Measurements from ENCODE around the gene SDK1.

Gene SDK1

DNA sequence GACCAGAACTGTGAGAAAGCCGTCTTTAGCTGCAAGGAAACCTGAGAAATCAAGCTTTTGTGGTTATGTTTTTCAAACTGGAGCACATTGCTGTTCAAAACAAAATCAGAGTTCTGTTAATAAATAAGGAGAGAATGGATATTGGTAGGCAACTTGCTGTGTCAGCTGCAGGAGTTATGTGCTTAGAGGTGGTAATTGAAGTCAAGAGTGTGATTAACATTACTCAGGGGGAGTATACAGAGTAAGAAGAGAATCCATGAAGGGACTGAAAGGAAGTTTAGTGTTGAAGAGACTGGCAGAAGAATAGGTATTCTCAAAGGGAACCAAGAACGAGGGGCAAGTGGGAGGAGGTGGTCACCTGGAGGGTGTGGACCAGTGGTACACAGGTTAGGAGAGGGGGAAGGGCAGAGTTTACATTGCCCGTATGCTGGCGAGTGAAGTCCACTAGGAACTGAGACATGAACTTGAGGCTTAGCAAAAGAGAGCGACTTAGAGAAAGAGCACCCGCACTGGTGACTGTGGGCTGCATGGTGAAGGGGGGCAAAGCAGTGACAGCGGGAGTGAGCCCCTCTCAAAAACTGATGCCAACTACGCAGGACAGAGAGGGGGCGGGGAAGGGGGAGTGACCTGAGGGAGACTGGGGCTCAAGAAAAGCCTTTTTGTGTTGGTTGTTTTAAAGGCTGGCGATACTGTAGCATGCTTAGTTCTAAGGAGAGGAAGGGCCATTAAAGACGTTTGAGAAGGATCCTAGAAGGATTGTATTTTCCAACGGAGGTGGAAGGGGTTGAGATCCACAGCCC, 80.0 kb downstream of the SDK1 start:
- H3K4me3 ChIP-seq (ENCODE audit: low read depth, low read length): no peak overlapping the region
- H3K9me3 ChIP-seq (ENCODE audit: control insufficient read depth, insufficient read depth, low read depth, low read length): no peaks in the 10 kb centered on the region
- peaks cover 3% of the 10 kb centered on the region for H3K4me1 ChIP-seq (ENCODE audit: control insufficient read depth, insufficient read depth, low read length)
- no peak overlapping the region for H3K27ac ChIP-seq (ENCODE audit: extremely low read depth, low read depth, low read length)
- ChIA-PET CTCF (interaction anchor here (0.7 kb wide), 1 partner anchor 614 kb away, joined by 4 read pairs; no protein-coding TSS in a partner anchor), POLR2A (no interaction called here)
- H3K36me3 ChIP-seq (ENCODE audit: control insufficient read depth in 2 of 2, insufficient read depth in 1 of 2, low read length in 2 of 2): no peaks in the 10 kb centered on the region
- TF ChIP-seq, protein P1, sequence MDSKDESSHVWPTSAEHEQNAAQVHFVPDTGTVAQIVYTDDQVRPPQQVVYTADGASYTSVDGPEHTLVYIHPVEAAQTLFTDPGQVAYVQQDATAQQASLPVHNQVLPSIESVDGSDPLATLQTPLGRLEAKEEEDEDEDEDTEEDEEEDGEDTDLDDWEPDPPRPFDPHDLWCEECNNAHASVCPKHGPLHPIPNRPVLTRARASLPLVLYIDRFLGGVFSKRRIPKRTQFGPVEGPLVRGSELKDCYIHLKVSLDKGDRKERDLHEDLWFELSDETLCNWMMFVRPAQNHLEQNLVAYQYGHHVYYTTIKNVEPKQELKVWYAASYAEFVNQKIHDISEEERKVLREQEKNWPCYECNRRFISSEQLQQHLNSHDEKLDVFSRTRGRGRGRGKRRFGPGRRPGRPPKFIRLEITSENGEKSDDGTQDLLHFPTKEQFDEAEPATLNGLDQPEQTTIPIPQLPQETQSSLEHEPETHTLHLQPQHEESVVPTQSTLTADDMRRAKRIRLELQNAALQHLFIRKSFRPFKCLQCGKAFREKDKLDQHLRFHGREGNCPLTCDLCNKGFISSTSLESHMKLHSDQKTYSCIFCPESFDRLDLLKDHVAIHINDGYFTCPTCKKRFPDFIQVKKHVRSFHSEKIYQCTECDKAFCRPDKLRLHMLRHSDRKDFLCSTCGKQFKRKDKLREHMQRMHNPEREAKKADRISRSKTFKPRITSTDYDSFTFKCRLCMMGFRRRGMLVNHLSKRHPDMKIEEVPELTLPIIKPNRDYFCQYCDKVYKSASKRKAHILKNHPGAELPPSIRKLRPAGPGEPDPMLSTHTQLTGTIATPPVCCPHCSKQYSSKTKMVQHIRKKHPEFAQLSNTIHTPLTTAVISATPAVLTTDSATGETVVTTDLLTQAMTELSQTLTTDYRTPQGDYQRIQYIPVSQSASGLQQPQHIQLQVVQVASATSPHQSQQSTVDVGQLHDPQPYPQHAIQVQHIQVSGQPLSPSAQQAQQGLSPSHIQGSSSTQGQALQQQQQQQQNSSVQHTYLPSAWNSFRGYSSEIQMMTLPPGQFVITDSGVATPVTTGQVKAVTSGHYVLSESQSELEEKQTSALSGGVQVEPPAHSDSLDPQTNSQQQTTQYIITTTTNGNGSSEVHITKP (tag by site-specific recombination; IDR thresholded peaks at IDR 0.05): no peak
- TF ChIP-seq KLF10 (tag by site-specific recombination; IDR thresholded peaks at IDR 0.05): no peak
- TF ChIP-seq, protein P2, sequence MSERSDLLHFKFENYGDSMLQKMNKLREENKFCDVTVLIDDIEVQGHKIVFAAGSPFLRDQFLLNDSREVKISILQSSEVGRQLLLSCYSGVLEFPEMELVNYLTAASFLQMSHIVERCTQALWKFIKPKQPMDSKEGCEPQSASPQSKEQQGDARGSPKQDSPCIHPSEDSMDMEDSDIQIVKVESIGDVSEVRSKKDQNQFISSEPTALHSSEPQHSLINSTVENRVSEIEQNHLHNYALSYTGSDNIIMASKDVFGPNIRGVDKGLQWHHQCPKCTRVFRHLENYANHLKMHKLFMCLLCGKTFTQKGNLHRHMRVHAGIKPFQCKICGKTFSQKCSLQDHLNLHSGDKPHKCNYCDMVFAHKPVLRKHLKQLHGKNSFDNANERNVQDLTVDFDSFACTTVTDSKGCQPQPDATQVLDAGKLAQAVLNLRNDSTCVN (tag by site-specific recombination; optimal IDR thresholded peaks at IDR 0.05): no peak
- no peak for TF ChIP-seq ZNF341 (tag by site-specific recombination; IDR thresholded peaks at IDR 0.05; ENCODE audit: low read depth)
- no peak for TF ChIP-seq SP3 (tag by site-specific recombination; IDR thresholded peaks at IDR 0.05)
- no peak for TF ChIP-seq ZFHX2 (tag by site-specific recombination; conservative IDR thresholded peaks at IDR 0.05)
- TF ChIP-seq, protein P3, sequence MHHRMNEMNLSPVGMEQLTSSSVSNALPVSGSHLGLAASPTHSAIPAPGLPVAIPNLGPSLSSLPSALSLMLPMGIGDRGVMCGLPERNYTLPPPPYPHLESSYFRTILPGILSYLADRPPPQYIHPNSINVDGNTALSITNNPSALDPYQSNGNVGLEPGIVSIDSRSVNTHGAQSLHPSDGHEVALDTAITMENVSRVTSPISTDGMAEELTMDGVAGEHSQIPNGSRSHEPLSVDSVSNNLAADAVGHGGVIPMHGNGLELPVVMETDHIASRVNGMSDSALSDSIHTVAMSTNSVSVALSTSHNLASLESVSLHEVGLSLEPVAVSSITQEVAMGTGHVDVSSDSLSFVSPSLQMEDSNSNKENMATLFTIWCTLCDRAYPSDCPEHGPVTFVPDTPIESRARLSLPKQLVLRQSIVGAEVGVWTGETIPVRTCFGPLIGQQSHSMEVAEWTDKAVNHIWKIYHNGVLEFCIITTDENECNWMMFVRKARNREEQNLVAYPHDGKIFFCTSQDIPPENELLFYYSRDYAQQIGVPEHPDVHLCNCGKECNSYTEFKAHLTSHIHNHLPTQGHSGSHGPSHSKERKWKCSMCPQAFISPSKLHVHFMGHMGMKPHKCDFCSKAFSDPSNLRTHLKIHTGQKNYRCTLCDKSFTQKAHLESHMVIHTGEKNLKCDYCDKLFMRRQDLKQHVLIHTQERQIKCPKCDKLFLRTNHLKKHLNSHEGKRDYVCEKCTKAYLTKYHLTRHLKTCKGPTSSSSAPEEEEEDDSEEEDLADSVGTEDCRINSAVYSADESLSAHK (tag by site-specific recombination; IDR thresholded peaks at IDR 0.05): no peak
- TF ChIP-seq, protein P4, sequence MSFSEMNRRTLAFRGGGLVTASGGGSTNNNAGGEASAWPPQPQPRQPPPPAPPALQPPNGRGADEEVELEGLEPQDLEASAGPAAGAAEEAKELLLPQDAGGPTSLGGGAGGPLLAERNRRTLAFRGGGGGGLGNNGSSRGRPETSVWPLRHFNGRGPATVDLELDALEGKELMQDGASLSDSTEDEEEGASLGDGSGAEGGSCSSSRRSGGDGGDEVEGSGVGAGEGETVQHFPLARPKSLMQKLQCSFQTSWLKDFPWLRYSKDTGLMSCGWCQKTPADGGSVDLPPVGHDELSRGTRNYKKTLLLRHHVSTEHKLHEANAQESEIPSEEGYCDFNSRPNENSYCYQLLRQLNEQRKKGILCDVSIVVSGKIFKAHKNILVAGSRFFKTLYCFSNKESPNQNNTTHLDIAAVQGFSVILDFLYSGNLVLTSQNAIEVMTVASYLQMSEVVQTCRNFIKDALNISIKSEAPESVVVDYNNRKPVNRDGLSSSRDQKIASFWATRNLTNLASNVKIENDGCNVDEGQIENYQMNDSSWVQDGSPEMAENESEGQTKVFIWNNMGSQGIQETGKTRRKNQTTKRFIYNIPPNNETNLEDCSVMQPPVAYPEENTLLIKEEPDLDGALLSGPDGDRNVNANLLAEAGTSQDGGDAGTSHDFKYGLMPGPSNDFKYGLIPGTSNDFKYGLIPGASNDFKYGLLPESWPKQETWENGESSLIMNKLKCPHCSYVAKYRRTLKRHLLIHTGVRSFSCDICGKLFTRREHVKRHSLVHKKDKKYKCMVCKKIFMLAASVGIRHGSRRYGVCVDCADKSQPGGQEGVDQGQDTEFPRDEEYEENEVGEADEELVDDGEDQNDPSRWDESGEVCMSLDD (tag by site-specific recombination; IDR thresholded peaks at IDR 0.05): no peak
- no peak for TF ChIP-seq SP7 (tag by site-specific recombination; IDR thresholded peaks at IDR 0.05)
- TF ChIP-seq, protein P5, sequence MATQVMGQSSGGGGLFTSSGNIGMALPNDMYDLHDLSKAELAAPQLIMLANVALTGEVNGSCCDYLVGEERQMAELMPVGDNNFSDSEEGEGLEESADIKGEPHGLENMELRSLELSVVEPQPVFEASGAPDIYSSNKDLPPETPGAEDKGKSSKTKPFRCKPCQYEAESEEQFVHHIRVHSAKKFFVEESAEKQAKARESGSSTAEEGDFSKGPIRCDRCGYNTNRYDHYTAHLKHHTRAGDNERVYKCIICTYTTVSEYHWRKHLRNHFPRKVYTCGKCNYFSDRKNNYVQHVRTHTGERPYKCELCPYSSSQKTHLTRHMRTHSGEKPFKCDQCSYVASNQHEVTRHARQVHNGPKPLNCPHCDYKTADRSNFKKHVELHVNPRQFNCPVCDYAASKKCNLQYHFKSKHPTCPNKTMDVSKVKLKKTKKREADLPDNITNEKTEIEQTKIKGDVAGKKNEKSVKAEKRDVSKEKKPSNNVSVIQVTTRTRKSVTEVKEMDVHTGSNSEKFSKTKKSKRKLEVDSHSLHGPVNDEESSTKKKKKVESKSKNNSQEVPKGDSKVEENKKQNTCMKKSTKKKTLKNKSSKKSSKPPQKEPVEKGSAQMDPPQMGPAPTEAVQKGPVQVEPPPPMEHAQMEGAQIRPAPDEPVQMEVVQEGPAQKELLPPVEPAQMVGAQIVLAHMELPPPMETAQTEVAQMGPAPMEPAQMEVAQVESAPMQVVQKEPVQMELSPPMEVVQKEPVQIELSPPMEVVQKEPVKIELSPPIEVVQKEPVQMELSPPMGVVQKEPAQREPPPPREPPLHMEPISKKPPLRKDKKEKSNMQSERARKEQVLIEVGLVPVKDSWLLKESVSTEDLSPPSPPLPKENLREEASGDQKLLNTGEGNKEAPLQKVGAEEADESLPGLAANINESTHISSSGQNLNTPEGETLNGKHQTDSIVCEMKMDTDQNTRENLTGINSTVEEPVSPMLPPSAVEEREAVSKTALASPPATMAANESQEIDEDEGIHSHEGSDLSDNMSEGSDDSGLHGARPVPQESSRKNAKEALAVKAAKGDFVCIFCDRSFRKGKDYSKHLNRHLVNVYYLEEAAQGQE (tag by site-specific recombination; IDR thresholded peaks at IDR 0.05): no peak
- TF ChIP-seq ZNF561 (tag by site-specific recombination; IDR thresholded peaks at IDR 0.05; ENCODE audit: borderline replicate concordance): no peak
- no peak for TF ChIP-seq ZNF473 (tag by site-specific recombination; IDR thresholded peaks at IDR 0.05)
- no peak for TF ChIP-seq ZNF157 (tag by site-specific recombination; IDR thresholded peaks at IDR 0.05)
- TF ChIP-seq, protein P6, sequence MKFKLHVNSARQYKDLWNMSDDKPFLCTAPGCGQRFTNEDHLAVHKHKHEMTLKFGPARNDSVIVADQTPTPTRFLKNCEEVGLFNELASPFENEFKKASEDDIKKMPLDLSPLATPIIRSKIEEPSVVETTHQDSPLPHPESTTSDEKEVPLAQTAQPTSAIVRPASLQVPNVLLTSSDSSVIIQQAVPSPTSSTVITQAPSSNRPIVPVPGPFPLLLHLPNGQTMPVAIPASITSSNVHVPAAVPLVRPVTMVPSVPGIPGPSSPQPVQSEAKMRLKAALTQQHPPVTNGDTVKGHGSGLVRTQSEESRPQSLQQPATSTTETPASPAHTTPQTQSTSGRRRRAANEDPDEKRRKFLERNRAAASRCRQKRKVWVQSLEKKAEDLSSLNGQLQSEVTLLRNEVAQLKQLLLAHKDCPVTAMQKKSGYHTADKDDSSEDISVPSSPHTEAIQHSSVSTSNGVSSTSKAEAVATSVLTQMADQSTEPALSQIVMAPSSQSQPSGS (tag by site-specific recombination; IDR thresholded peaks at IDR 0.05; ENCODE audit: low read depth): no peak
- TF ChIP-seq ZBTB20 (tag by site-specific recombination; IDR thresholded peaks at IDR 0.05): no peak
- TF ChIP-seq ZNF571 (tag by site-specific recombination; IDR thresholded peaks at IDR 0.05): no peak
- TF ChIP-seq ZNF530 (tag by site-specific recombination; IDR thresholded peaks at IDR 0.05; ENCODE audit: low read depth): no peak

All from HEK293 (cell line).